Nephron progenitor cell (in vitro differentiated cells): ENCODE data around the gene TPPP2.

ENCODE experiments used
- DNase-seq: peaks from one replicate; pipeline ENCODE4 v3.0.0; 2021
- H3K27ac Mint-ChIP-seq: 2 replicates; pipeline ENCODE4 v1.8.0; 2021; ENCODE audit warnings: mild to moderate bottlenecking, moderate library complexity, mixed read lengths
- H3K27me3 Mint-ChIP-seq: 2 replicates; pipeline ENCODE4 v1.8.0; 2021; ENCODE audit warnings: mild to moderate bottlenecking, low read depth, mixed read lengths; ENCODE audit not compliant: poor library complexity
- H3K36me3 Mint-ChIP-seq: 2 replicates; pipeline ENCODE4 v1.8.0; 2021; ENCODE audit warnings: low read depth, mixed read lengths
- H3K4me1 Mint-ChIP-seq: 2 replicates; pipeline ENCODE4 v1.8.0; 2021; ENCODE audit warnings: mixed read lengths
- H3K4me3 Mint-ChIP-seq: 2 replicates; pipeline ENCODE4 v1.8.0; 2021; ENCODE audit warnings: mild to moderate bottlenecking, moderate library complexity, mixed read lengths
- H3K9me3 Mint-ChIP-seq: 2 replicates; pipeline ENCODE4 v1.8.0; 2021; ENCODE audit warnings: mild to moderate bottlenecking, moderate library complexity, mixed read lengths
- CTCF ChIP-seq: fragments of 200-600 bp; sonication (generic); IDR thresholded peaks from 2 replicates; pipeline ENCODE4 v1.5.0; 2021; ENCODE audit warnings: antibody characterized with exemption

The TPPP2 gene

GRCh38 chr14:21056520-21057163 lies 26.6 kb downstream of the TPPP2 start:
- Mint-ChIP-seq H3K4me1 (peaks cover 53% of the 10 kb centered on the region), H3K9me3 (no peaks in the 10 kb centered on the region), H3K36me3 (no peaks in the 10 kb centered on the region), H3K27me3 (peaks cover 15% of the 10 kb centered on the region), H3K4me3 (no peak overlapping the region), H3K27ac (no peak overlapping the region)
- DNase-seq, result no peak
- TF ChIP-seq CTCF, result no peak

DNA sequence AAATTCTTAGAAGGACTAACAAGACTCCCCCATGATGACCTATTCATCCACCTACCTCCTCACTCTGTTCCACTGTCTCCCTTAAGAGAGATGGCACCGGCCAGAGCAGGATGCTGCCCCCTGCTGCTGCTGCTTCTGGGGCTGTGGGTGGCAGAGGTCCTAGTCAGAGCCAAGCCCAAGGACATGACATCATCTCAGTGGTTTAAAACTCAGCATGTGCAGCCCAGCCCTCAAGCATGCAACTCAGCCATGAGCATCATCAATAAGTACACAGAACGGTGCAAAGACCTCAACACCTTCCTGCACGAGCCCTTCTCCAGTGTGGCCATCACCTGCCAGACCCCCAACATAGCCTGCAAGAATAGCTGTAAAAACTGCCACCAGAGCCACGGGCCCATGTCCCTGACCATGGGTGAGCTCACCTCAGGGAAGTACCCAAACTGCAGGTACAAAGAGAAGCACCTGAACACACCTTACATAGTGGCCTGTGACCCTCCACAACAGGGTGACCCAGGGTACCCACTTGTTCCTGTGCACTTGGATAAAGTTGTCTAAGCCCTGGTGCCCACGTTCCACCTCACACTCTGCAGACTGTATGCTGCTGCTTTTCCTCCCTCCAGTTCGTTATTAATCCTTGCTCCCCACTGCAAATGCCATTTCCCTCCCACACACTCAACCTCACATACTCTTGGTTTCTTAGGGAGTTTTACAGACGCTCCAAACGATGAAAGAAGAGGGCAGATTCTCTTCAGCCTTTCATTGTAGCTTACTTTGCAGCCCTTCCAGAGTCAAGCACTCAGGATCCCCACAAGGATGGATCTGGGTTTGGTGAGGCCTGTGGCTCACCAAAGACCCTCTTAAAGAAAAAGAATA lies 28.0 kb downstream of the TPPP2 start, which contains the start of gene RNASE8:
RNASE8 (plus strand) TSS at position 20 of the 873 bp plus-strand sequence; CDS start at position 91, 71 bp downstream.
- no peaks in the 10 kb centered on the region for H3K36me3 Mint-ChIP-seq
- peak within 1 kb of the TSS; percentile 52 for H3K27ac Mint-ChIP-seq
- TF ChIP-seq CTCF, result no peak
- peaks cover 10% of the 10 kb centered on the region for H3K27me3 Mint-ChIP-seq
- no peak for DNase-seq
- H3K4me1 Mint-ChIP-seq, result peaks cover 65% of the 10 kb centered on the region
- no peak within 1 kb of the TSS for H3K4me3 Mint-ChIP-seq
- no peaks in the 10 kb centered on the region for H3K9me3 Mint-ChIP-seq

DNA sequence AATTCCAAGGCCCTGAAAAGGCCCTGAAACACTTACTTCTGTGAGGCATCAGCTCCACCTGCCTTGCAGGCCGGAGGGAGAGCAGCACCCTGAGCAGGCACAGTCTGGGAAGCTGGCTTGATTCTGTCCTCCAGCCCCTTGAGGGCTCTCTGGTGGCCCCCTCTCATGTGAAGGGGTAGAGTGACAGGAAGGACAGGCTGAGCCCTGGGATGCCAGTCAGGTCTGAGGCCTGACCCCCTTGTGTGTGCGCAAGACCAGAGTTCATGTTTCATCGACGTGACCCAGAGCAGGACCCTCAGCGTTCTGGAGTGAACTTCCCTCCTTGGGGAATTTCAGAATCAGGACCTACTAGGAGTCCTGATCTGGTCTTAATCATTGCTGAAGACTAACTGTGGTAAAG lies 28.9 kb downstream of the TPPP2 start:
- no peaks in the 10 kb centered on the region for H3K36me3 Mint-ChIP-seq
- DNase-seq, result no peak
- no peak overlapping the region for H3K4me3 Mint-ChIP-seq
- no peak for TF ChIP-seq CTCF
- no peaks in the 10 kb centered on the region for H3K9me3 Mint-ChIP-seq
- H3K27ac Mint-ChIP-seq, result peak overlapping the region; percentile 71
- peaks cover 10% of the 10 kb centered on the region for H3K27me3 Mint-ChIP-seq
- peaks cover 70% of the 10 kb centered on the region for H3K4me1 Mint-ChIP-seq

DNA sequence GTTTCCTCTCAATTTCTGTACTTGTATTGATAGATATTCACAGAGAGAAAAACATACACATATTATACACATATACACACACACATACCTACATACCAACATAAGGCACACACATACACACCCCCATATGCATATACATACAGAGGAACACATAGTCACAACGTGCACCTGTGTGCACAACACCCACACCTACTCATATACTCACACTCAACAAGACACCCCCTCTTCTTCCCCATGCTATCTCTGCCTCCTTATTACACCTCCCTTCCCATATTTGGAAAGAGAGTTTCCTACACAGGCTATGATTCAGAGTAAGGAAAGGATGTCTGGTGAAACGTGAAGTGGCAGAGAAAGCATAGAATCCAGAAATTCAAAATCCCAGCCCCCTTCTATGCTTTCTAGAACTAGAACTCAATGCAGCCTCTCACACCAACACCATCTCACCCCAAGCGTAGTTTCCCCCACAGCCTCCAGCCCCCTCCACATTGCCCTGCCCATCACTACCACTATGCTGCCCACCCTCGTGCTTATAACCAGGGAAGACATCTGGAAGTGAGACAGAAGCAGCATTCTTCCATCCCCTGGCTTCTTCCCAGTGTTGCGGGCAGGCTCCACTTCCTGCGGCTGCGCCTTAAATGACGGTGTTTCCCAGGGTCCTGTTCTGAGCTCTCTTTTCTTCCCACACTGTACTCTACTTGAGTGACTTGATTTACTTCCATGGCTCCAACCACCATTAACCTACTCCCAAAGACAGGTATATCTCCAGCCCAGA lies 30.0 kb downstream of the TPPP2 start:
- Mint-ChIP-seq H3K27me3 (peaks cover 11% of the 10 kb centered on the region), H3K4me3 (no peak overlapping the region), H3K27ac (no peak overlapping the region), H3K4me1 (peaks cover 65% of the 10 kb centered on the region), H3K9me3 (no peaks in the 10 kb centered on the region), H3K36me3 (no peaks in the 10 kb centered on the region)
- TF ChIP-seq CTCF, result no peak
- DNase-seq, result no peak

DNA sequence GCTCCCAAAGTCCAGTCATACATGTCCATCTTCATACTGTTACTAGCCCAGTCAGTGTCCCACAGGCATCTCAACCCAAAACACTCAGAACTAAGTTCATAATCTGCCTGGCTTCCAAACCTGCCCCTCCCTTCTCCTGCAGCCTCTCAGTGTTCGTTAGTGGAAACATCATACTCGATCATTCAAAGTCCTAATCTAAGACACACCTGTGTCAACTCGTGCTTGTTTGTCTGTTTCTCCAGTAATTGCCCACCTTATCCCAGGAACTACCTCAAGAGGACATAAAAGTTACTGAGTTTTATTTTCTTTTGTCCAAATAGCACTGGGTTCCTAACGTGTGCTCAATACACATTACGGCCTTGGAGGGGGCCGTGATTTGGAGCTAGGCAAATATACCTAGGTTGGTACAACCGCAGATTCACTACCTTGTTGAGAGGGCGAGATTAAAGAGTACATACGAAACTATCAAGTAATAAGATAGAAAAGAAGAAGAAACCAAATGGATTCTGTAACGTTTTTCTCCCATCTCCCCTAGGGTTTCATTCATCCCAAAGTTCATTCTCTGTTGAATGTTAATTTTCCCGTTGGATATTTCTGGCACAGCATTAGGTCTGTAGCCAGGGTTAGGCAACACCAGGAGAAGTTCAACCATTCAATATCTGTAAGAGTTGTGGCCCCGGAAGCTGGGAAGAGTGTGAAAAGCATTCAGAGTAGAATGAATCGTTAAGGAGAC lies 30.8 kb downstream of the TPPP2 start:
- peaks cover 65% of the 10 kb centered on the region for H3K4me1 Mint-ChIP-seq
- no peak overlapping the region for H3K4me3 Mint-ChIP-seq
- no peak for DNase-seq
- no peak for TF ChIP-seq CTCF
- no peaks in the 10 kb centered on the region for H3K9me3 Mint-ChIP-seq
- H3K27me3 Mint-ChIP-seq, result peaks cover 14% of the 10 kb centered on the region
- no peaks in the 10 kb centered on the region for H3K36me3 Mint-ChIP-seq
- peak overlapping the region; percentile 83 for H3K27ac Mint-ChIP-seq
